ENCODE measurements around the gene CST2. TPM values are rescaled to one million over a fixed set of nuclear protein-coding genes. Genes with fewer than 3 reads are reported as not detected.
A peak's percentile ranks its signal among the peaks of the same experiment; 100 is the strongest.
"Not testable (repeated sequence)": the region's sequence is repeated elsewhere in the genome, so short reads cannot be mapped to it uniquely, and the experiment has no call there.

Gene CST2
- total RNA-seq, 4 donors from 2014 or later: 0.54 to 0.87 TPM; not detected in 2

DNA sequence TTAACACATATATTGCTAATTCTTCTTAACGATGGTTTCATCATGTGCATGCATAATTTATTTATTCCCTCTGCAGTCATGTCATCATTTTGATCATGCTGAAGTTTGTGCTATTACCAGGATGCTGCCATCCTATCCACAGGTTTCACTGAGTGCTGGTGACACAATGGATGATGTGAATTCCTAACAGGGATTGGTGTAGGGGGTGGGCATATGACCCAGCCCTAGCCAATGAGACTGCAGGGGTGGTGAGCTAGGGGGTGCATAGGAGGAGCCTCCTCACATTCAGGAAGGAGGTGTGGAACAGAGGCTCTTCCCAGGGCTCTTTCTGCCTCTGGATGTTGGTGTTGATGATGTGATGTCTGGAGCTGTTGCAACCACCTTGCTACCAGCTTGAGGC is 45.5 kb upstream of the CST2 start:
- TF ChIP-seq POLR2AphosphoS5 (IDR thresholded peaks at IDR 0.05) (no peak), EP300 (IDR thresholded peaks at IDR 0.05) (no peak), POLR2A (IDR thresholded peaks at IDR 0.05) (no peak)
- TF ChIP-seq, protein P1, sequence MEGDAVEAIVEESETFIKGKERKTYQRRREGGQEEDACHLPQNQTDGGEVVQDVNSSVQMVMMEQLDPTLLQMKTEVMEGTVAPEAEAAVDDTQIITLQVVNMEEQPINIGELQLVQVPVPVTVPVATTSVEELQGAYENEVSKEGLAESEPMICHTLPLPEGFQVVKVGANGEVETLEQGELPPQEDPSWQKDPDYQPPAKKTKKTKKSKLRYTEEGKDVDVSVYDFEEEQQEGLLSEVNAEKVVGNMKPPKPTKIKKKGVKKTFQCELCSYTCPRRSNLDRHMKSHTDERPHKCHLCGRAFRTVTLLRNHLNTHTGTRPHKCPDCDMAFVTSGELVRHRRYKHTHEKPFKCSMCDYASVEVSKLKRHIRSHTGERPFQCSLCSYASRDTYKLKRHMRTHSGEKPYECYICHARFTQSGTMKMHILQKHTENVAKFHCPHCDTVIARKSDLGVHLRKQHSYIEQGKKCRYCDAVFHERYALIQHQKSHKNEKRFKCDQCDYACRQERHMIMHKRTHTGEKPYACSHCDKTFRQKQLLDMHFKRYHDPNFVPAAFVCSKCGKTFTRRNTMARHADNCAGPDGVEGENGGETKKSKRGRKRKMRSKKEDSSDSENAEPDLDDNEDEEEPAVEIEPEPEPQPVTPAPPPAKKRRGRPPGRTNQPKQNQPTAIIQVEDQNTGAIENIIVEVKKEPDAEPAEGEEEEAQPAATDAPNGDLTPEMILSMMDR (IDR thresholded peaks at IDR 0.05): no peak
- no peaks in the 10 kb centered on the region for H3K9me3 ChIP-seq
- no peaks in the 10 kb centered on the region for H3K27me3 ChIP-seq
- H3K27ac ChIP-seq: peak overlapping the region in 1 of 4 donors; percentile 89
- WGBS, 2 donors (ENCODE audit: low coverage in 1 of 2): 88 to 100% methylated on average over 1 of the region's 1 CpG
- no peak overlapping the region for H3K4me3 ChIP-seq
- no peak for ATAC-seq
- no peaks in the 10 kb centered on the region for H3K36me3 ChIP-seq
- H3K4me1 ChIP-seq: peaks cover 0 to 57% (median 18%) of the 10 kb centered on the region in 3 donors

DNA sequence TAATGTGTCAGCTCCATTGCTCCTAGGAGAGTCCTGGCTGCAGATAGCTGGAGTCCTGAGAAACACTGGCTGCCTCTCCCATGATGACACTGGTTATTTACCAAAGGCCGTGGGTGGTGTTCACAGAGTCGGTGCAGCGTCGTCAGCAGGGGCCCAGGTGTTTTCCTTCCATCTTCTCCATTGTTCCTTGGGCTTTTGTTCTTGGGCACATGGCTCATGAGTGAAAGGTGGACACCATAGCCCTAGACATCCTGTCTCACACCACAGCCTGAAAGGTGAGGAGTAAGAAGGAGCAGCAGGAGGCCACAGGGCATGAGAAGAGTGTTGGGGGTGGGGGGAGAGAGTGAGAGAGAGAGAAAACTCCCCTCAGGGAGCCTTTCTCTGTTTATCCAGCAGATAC is 43.9 kb upstream of the CST2 start:
- Histone ChIP-seq H3K27me3 (no peaks in the 10 kb centered on the region), H3K4me1 (peaks cover 0 to 41% (median 12%) of the 10 kb centered on the region in 3 donors), H3K4me3 (no peak overlapping the region), H3K36me3 (no peaks in the 10 kb centered on the region), H3K27ac (peak overlapping the region in 1 of 4 donors; percentile 23), H3K9me3 (no peaks in the 10 kb centered on the region)
- WGBS, 2 donors (ENCODE audit: low coverage in 1 of 2): 14% methylated on average over 4 of the region's 4 CpGs; no CpG with 5 or more reads in 1 of the 2 donors
- TF ChIP-seq, protein P1 (IDR thresholded peaks at IDR 0.05): no peak
- no peak for TF ChIP-seq EP300 (IDR thresholded peaks at IDR 0.05)
- TF ChIP-seq POLR2A (IDR thresholded peaks at IDR 0.05): no peak
- no peak for TF ChIP-seq POLR2AphosphoS5 (IDR thresholded peaks at IDR 0.05)
- ATAC-seq: no peak

DNA sequence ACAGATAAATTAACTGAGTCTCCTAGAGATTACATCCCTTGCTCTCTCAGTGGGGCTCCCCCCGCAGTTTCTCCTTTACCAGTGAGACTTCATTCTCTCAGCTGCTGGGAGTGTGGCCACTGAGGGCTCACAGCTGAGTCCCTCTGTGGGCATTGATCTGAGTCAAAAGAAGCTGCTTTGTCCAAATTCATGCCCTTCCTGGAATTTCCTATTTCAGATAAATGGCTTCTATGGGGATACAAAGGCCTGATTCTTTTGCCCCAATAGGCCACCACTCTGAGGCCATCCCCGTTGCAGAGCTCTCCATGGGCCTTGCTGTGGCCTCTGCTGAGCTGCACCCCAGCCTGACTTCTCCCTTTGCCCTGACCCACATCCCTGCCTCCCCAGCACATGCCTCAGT is 43.0 kb upstream of the CST2 start:
- TF ChIP-seq POLR2AphosphoS5 (IDR thresholded peaks at IDR 0.05): no peak
- TF ChIP-seq EP300 (IDR thresholded peaks at IDR 0.05): no peak
- no peak for TF ChIP-seq POLR2A (IDR thresholded peaks at IDR 0.05)
- TF ChIP-seq, protein P1 (IDR thresholded peaks at IDR 0.05): no peak
- 69 to 100% methylated on average over 1 to 2 of the region's 2 CpGs for WGBS, 2 donors (ENCODE audit: low coverage in 1 of 2)
- Histone ChIP-seq H3K4me1 (peaks cover 0 to 32% (median 5%) of the 10 kb centered on the region in 3 donors), H3K27me3 (no peaks in the 10 kb centered on the region), H3K27ac (peak overlapping the region in 1 of 4 donors; percentile 33), H3K9me3 (no peaks in the 10 kb centered on the region), H3K36me3 (no peaks in the 10 kb centered on the region), H3K4me3 (no peak overlapping the region)
- ATAC-seq: no peak

DNA sequence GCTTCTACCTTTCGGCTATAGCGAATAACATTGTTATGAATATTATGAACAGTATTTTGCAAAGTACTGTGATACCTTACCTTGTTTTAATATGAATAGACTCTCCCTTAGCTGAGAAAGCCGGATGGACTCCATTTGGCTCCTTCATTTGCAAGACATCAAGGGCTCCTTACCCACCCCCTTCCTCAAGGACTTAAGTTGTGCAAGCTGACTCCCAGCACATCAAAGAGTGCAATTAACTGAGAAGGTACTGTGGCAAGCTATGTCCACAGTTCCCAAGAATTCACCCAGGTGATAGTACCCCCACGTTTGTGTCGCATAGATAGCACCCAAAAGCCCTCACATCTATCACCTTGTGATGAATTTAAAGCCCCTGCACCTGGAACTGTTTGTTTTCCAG is 41.8 kb upstream of the CST2 start:
- H3K4me3 ChIP-seq: no peak overlapping the region
- peaks cover 0 to under 1% (median 0%) of the 10 kb centered on the region in 3 donors for H3K9me3 ChIP-seq
- TF ChIP-seq, protein P1 (IDR thresholded peaks at IDR 0.05): no peak
- TF ChIP-seq POLR2A (IDR thresholded peaks at IDR 0.05) (no peak), POLR2AphosphoS5 (IDR thresholded peaks at IDR 0.05) (no peak), EP300 (IDR thresholded peaks at IDR 0.05) (no peak)
- WGBS, 2 donors (ENCODE audit: low coverage in 1 of 2): 46 to 72% methylated on average over 4 to 5 of the region's 5 CpGs
- H3K4me1 ChIP-seq: peaks cover 0 to 22% (median 0%) of the 10 kb centered on the region in 3 donors
- no peaks in the 10 kb centered on the region for H3K27me3 ChIP-seq
- H3K36me3 ChIP-seq: no peaks in the 10 kb centered on the region
- H3K27ac ChIP-seq: no peak overlapping the region
- ATAC-seq: no peak

DNA sequence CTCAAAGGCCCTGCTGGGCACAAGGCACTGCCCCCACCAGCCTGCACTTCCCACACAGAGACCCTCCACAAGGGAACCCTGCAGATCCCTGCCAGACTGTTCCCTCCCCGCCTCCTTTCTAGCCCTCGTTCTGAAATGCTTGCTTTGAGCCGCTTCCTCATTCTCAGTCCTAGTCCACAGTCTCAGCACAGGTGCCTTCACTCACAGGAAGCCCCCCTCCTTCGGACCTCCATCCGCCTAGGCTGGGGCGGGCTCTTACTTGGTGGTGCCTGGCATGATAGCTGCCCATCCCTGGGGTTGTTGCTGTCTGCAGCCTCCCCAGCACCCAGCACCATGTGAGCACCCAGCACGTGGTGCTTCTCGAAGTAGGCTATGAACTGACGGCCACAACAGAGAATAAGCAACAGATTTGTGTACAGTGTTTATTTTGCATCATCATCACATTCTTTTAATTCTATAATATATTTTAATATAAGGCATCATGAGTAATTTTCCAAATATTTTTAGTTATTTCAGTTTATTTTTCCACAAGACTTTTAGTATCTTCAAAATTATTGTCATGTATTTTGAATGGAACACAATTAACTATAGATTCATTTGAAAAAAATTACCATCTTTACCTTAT is 40.7 kb upstream of the CST2 start:
- WGBS, 2 donors (ENCODE audit: low coverage in 1 of 2): 41 to 83% methylated on average over 5 to 8 of the region's 9 CpGs
- H3K4me3 ChIP-seq: no peak overlapping the region

DNA sequence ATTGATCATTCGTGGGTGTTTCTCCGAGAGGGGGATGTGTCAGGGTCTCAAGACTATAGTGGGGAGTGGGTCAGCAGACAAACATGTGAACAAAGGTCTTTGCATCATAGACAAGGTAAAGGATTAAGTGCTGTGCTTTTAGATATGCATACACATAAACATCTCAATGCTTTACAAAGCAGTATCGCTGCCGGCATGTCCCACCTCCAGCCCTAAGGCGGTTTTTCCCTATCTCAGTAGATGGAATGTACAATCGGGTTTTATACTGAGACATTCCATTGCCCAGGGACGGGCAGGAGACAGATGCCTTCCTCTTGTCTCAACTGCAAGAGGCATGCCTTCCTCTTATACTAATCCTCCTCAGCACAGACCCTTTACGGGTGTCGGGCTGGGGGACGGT is 34.2 kb upstream of the CST2 start:
- not testable (repeated sequence) for H3K9me3 ChIP-seq, ATAC-seq, H3K36me3 ChIP-seq, H3K4me1 ChIP-seq, H3K4me3 ChIP-seq, H3K27ac ChIP-seq, H3K27me3 ChIP-seq
- WGBS, 2 donors (ENCODE audit: low coverage in 1 of 2): 60 to 64% methylated on average over 2 to 3 of the region's 10 CpGs

More for the DNA sequence above, 40.7 kb upstream of the CST2 start:
- Histone ChIP-seq H3K27ac (no peak overlapping the region), H3K4me1 (peaks cover 0 to 14% (median 0%) of the 10 kb centered on the region in 3 donors), H3K9me3 (peaks cover 0 to 8% (median 0%) of the 10 kb centered on the region in 3 donors), H3K27me3 (no peaks in the 10 kb centered on the region), H3K36me3 (no peaks in the 10 kb centered on the region)
- no peak for ATAC-seq
- TF ChIP-seq, protein P1 (IDR thresholded peaks at IDR 0.05): no peak

Measured in gastroesophageal sphincter (tissue), 4 donors.